ENCODE results near the gene KCNE5.
"Not testable (repeated sequence)": the region's sequence is repeated elsewhere in the genome, so short reads cannot be mapped to it uniquely, and the experiment has no call there.

Gene KCNE5

DNA sequence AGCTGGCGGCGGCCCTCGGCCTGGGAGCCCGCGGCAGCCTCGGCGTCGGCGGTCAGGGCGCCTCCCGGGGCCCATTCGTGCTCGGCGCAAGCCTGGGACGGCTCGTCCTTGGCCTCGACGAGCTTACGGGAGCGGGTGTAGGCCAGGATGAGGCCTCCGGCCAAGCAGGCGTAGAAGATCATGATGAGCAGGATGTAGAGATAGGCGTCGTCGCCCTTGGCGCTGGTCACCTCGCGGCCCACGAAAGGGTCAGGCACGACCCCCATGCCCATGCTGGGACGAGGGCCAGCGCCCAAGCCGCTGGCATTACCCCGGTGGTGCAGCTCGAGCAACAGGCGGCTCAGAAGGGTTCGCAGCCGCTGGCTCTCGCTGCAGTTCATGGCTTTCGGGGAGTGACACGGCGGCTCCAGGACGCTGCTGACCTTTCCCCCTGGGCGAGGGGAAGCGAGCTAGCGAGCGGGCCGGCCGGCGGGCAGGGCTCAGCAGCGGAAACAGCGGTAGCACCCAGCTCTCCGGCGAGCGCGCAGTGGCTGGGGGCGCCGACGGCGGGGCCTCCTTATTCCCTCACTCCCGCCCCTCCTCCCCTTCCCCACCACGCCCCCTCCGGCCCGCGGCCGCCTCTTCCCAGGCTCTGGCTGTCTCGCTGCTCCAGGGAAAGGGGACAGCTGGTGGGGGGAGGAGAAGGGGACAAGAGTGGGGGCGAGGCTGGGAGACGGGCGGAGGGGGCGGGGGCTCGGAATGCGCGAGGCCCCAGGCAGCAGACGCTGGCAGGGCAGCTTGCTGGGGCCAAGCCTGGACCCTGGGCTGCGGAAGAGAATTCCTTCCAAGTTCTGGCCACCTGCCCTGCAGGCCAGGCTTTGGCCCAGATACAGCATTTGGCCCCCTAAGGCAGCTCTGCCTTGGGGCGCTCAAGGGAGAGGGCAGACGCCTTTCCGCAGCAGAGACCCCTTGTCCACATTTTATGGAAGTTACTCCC is at the start of gene KCNE5:
TSS of gene KCNE5 (minus strand) at position 532 of the 976 bp plus-strand sequence. CDS start at position 380, 152 bp downstream.
- DNase-seq (ENCODE audit: low read depth), result no peak

DNA sequence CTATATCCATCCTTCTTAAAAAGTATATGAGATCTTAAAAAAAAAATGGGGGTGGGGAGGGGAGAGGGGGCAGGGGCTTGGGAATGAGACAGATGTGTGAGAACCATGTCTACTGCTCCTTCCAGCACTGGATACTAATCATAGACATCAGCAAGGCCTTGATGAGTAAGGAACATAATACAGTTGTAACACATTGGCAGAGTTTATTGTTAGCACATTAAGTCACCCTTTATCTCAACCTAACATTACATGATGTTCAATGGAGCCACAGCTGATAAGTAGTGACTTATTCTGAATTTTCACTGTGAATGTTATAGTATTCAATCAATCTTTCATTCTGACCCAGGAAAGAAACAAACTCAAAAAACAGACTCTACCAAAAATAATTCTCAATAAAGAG is 47.3 kb upstream of the KCNE5 start:
- no peak for DNase-seq (ENCODE audit: low read depth)

DNA sequence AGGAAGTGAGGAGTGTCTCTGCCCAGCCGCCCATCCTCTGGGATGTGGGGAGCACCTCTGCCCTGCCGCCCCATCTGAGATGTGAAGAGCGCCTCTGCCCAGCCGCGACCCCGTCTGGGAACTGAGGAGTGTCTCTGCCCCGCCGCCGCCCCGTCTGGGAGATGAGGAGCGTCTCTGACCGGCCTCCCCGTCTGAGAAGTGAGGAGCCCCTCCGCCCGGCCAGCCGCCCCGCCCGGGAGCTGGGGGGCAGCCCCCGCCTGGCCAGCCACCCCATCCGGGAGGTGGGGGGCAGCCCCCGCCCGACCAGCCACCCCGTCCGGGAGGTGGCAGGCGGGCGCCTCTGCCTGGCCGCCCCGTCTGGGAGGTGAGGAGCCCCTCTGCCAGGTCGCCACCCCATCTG is 46.2 kb upstream of the KCNE5 start:
- DNase-seq (ENCODE audit: low read depth), result not testable (repeated sequence)

GRCh38 chrX:109667986-109668385 is 43.0 kb upstream of the KCNE5 start:
- no peak for DNase-seq (ENCODE audit: low read depth)

GRCh38 chrX:109660435-109661143 is 35.6 kb upstream of the KCNE5 start:
- DNase-seq (ENCODE audit: low read depth), result peak; percentile 11

DNA sequence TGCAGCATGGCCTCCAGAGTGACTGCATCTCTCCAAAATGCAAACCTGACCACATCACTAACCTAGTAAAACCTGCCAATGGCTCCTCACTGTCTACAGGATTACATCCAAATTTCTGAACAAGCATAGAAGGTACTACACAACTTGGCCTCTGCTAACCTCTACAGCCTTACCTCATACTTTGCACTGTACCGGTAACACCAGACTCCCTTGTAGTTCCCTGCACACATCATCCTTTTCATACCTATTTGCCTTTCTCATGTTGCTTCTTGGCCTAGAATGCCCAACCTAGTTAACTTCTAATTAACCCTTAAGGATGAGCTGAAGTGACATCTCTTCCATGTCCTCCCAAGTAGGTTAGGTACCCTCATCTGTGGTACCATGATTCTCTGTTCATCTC is 33.4 kb upstream of the KCNE5 start:
- DNase-seq (ENCODE audit: low read depth), result no peak

DNA sequence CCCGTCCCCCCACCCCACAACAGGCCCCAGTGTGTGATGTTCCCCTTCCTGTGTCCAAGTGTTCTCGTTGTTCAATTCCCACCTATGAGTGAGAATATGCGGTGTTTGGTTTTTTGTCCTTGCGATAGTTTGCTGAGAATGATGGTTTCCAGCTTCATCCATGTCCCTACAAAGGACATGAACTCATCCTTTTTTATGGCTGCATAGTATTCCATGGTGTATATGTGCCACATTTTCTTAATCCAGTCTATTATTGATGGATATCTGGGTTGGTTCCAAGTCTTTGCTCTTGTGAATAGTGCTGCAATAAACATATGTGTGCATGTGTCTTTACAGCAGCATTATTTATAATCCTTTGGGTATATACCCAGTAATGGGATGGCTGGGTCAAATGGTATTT is 32.4 kb upstream of the KCNE5 start:
- not testable (repeated sequence) for DNase-seq (ENCODE audit: low read depth)

DNA sequence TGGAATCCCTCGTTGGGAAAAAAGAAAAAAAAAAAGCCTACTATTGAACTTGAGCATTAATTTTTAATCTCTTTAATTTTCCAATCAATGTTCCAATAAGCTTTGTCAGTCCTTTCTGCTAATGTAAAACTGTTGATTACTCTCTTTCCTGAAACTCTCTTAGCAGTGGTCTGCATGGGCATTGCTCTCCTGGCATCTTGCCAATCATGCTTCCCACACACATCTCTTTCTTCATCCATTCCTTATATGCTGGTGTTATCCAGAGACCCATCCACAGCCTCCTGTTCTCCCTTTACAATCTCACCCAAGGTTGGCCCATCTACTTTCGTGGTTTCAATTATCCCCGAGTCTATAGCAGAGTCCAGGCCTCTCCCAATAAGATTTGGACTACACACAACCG is 31.8 kb upstream of the KCNE5 start:
- DNase-seq (ENCODE audit: low read depth), result no peak

- DNase-seq (ENCODE audit: low read depth), result no peak
Observed at GRCh38 chrX:109655502-109656201, 30.7 kb upstream of the KCNE5 start.

- DNase-seq (ENCODE audit: low read depth), result no peak
Observed at GRCh38 chrX:109654516-109655109, 29.6 kb upstream of the KCNE5 start.

DNA sequence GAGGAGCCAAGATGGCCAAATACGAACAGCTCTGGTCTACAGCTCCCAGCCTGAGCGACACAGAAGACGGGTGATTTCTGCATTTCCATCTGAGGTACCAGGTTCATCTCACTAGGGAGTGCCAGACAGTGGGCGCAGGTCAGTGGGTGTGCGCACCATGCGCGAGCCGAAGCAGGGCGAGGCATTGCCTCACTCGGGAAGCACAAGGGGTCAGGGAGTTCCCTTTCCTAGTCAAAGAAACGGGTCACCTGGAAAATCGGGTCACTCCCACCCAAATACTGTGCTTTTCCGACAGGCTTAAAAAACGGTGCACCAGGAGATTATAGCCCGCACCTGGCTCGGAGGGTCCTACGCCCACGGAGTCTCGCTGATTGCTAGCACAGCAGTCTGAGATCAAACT is 19.7 kb upstream of the KCNE5 start:
- DNase-seq (ENCODE audit: low read depth), result not testable (repeated sequence)

DNA sequence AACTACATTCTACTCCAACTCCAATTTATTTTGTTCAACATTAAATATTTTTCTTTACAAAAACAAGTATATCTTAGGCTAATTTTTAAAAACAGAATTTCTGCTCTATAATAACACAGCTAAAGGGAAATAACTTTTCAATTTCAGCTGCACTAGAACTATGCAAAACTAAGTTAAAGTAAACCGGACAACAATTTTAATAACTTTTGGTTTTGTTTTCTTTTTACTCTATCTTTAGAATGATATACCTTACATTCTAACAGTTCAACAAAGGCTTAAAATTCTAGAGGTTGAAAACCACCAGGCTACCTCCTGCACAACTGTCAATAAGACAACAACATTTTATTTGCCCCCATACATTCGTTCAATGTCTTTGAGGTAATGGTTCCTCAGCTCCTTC is 18.7 kb upstream of the KCNE5 start:
- DNase-seq (ENCODE audit: low read depth), result no peak

DNA sequence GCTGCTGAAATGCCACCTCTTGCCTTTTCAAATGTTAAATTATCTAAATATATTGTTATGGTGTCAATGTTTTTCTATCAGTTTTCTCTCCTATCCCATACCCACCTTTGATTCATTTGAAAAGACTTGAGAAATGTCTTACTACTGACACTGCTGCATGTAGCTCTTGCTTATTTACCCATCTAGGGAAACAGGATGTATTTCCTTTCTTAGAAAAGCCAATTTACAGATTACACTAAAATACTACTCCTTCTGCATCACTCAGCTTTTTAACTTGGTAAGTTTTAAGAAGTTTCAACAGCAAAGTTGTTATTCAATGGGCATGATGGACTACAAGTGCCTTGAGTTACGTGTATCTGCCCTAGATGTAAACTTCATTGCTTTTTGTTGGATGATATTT is 13.2 kb upstream of the KCNE5 start:
- no peak for DNase-seq (ENCODE audit: low read depth)

- not testable (repeated sequence) for DNase-seq (ENCODE audit: low read depth)
Observed at GRCh38 chrX:109637477-109637876, 12.5 kb upstream of the KCNE5 start.

DNA sequence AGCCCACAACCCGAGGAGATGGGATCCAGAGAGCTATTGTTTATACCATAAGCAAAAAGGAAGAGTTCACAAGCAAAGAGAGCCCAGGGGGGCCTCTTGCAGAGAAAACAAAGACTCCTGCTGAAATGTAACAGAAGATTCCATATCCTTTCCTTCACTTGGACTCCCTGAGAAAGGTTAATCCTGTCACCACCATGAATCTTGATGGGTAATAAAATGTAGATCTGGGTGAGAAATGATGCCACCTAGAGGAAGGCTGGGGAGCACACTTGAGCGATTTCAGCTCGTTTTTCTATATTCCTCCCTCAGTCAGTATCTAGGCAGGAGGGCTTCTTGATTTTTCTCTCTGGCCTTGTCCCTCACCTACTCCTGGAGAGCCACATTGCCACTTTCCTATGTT is 10.2 kb upstream of the KCNE5 start:
- DNase-seq (ENCODE audit: low read depth), result no peak

DNA sequence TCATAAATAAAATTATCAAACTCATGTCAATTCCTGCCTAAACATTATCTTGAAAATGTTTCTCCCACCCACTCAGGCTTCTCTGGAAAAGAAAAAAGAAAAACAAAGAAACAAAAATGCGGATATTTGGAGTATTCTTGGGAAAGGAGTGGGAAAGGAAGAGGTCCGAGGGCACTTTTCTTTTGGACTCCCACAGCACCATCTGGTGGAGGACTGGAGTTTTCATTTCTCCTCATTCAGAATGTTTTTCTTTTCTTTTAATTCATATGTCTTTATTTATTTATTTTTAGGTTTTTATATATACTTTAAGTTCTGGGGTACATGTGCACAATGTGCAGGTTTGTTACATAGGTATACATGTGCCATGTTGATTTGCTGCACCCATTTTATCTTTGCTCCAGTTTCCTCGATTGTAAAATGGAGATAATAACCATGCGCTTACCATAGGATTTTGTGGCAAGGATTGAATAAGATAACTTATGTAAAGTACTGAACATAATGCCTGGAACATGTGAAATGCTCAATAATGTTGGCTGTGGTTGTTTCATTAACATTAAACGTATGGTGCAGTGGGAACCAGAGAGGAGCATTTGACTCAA is 8.0 kb upstream of the KCNE5 start:
- peak; percentile 13 for DNase-seq (ENCODE audit: low read depth)

DNA sequence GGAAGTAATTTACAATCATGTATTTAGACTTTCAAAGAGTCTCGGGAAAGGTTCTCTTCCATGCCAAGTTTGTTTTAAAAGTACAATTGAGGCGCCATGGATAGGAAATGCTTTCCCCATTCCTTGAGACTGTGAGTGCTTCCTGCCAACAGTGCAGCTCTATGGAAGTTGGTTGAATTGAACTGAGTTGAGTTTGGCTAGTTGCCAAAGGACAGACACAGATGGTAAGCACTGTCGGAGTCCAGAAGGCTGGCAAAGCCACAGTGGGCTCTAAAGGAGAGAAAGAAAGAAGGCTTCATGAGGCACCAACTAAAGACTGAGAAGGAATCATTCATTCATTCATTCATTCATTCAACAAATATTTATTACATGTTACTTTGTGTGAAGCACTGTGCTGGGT is 4.3 kb upstream of the KCNE5 start:
- no peak for DNase-seq (ENCODE audit: low read depth)

DNA sequence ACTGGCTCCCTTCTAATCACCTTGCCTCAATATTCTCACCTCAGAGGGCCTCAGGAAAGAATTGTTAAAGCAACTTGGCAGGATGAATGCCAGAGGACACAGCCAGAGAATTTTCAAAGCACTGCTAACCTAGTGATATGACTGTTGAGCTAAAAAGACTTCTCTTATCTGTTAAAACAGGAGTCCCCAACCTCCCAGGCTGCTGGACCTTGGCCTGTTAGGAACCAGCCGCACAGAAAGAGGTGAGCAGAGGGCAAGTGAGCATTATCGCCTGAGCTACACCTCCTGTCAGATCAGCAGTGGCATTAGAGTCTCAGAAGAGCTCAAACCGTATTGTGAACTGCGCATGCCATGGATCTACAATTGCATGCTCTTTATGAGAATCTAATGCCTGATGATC is 1.7 kb upstream of the KCNE5 start:
- no peak for DNase-seq (ENCODE audit: low read depth)

DNA sequence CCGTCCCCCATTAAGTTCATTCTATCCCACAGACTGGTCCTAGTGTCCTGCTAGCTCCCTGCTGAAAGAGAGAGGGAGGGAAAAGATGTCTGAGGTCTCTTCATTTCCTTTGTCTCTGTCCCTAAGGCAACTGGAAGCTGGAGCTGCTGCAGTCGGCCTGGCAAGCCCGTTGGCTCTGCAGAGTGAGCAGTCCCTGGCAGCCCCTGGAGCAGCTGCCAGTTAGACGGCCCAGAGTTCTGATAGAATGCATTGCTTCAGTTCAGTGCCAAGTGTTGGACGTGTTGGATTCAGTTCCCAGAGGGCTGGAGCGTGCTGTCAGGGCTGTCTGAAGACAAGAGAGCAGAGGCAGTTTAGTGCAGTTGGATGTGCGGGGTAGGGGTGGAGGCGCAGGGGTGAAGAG is 975 bp downstream of the KCNE5 start:
- no peak for DNase-seq (ENCODE audit: low read depth)

DNA sequence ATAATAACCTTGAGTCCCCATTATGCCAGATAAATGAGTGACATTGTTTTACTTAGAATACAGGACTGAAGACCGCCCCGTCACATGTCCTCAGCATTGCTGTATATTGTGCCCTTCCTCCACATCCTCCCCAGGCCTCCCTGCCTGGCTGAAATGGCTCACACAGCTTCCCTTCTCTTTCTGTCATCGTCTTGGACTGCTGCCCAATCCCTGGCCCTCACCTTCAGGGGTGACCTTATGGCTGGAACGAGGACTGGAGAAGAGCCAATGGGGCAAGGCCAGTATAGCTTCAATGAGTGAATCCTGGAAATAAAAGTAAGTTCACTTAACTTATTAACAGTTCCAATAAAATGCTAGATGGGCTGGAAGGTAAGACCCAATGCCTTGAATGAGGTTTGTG is 2.7 kb downstream of the KCNE5 start:
- DNase-seq (ENCODE audit: low read depth), result no peak

- no peak for DNase-seq (ENCODE audit: low read depth)
Observed at GRCh38 chrX:109619771-109620170, 5.2 kb downstream of the KCNE5 start.

- no peak for DNase-seq (ENCODE audit: low read depth)
Observed at GRCh38 chrX:109614951-109615350, 10.0 kb downstream of the KCNE5 start.
